Thyroid gland (tissue), 4 donors: ENCODE results near the gene ZNF595.
"Not testable (repeated sequence)": the region's sequence is repeated elsewhere in the genome, so short reads cannot be mapped to it uniquely, and the experiment has no call there.

Source experiments
- CTCF ChIP-seq, 6 experiments: fragments of 200-600 bp in 3 of 6; fragments of 450-650 bp in 3 of 6; sonication (generic) in 3 of 6; IDR thresholded peaks; one replicate each; pipeline ENCODE4 v1.5.1; 2016 to 2019; ENCODE audit warnings: antibody characterized with exemption in 6 of 6, mild to moderate bottlenecking in 2 of 6, inconsistent platforms in 1 of 6, moderate library complexity in 1 of 6
- POLR2A ChIP-seq, 2 donors: fragments of 450-650 bp; IDR thresholded peaks; one replicate each; pipeline ENCODE4 v1.6.1; 2017; ENCODE audit warnings: antibody characterized with exemption in 2 of 2, mild to moderate bottlenecking in 2 of 2, moderate library complexity in 1 of 2

GRCh38 chr4:38202-38601 lies 14.9 kb upstream of the ZNF595 start:
- not testable (repeated sequence) for TF ChIP-seq CTCF, POLR2A (IDR thresholded peaks at IDR 0.05)
